A549 (cell line): ENCODE data around the gene SLC1A2. TPM values are rescaled to one million over a fixed set of nuclear protein-coding genes. Genes with fewer than 3 reads are reported as not detected.
A peak's percentile ranks its signal among the peaks of the same experiment; 100 is the strongest.

Experiments used
- ATAC-seq, 2 experiments: fragments of 200-7000 bp in 1 of 2; fragments of >200 bp in 1 of 2; cut with Nextera tagmentation in 1 of 2; cut with Tn5 transposase in 1 of 2; 3 replicates each; pipeline versions ENCODE4 v1.8.0 to v1.9.1; 2018 to 2020; ENCODE audit warnings: mild to moderate bottlenecking in 1 of 2, moderate library complexity in 1 of 2
- CTCF ChIA-PET: fragments of 300-600 bp; sonication (Branson Sonifier 250); formaldehyde crosslinking; extraction: SDS; loops from one replicate; lab custom pipeline; 2021; ENCODE audit warnings: antibody characterized with exemption, inconsistent platforms; lab: Yijun Ruan, JAX
- POLR2A ChIA-PET: fragments of 350-600 bp; formaldehyde crosslinking; extraction: SDS; loops from one replicate; lab custom pipeline; 2021; ENCODE audit warnings: antibody characterized with exemption, inconsistent platforms; lab: Yijun Ruan, JAX
- DNase-seq, 2 experiments: peaks; one replicate each; pipeline versions ENCODE4 v3.0.0 to v3.0.0-alpha.2; 2011 to 2016; ENCODE audit warnings: low read depth in 1 of 2, low spot score in 1 of 2
- FAIRE-seq: peaks from 2 replicates; lab custom pipeline; 2011; peaks lifted over from hg19 to GRCh38; lab: Jason Lieb, UNC
- H3K27ac ChIP-seq, 2 experiments: fragments of >200 bp; sonication (Bioruptor Twin); formaldehyde crosslinking; 3 replicates each; pipeline ENCODE4 v1.5.1; 2016 to 2017
- H3K4me1 ChIP-seq: fragments of >200 bp; sonication (Bioruptor Twin); formaldehyde crosslinking; 3 replicates; pipeline ENCODE4 v1.6.1; 2016
- H3K4me2 ChIP-seq: fragments of >200 bp; sonication (Bioruptor Twin); formaldehyde crosslinking; 3 replicates; pipeline ENCODE4 v1.6.1; 2016
- H3K4me3 ChIP-seq: fragments of >200 bp; sonication (Bioruptor Twin); formaldehyde crosslinking; 3 replicates; pipeline ENCODE4 v1.5.1; 2016
- H3K9me3 ChIP-seq: fragments of >200 bp; sonication (Bioruptor Twin); formaldehyde crosslinking; 3 replicates; pipeline ENCODE4 v1.6.1; 2016
- BCL3 ChIP-seq: fragments of >200 bp; sonication (Bioruptor Twin); formaldehyde crosslinking; IDR thresholded peaks from 3 replicates; pipeline ENCODE4 v1.6.1; 2016
- CEBPB ChIP-seq, 2 experiments: fragments of >200 bp in 1 of 2; sonication (Bioruptor Twin) in 1 of 2; formaldehyde crosslinking in 1 of 2; IDR thresholded peaks; 2 replicates each; pipeline ENCODE4 v1.6.1; 2012 to 2016
- CTCF ChIP-seq: fragments of >200 bp; sonication (Bioruptor Twin); formaldehyde crosslinking; IDR thresholded peaks from 3 replicates; pipeline ENCODE4 v1.5.1; 2016
- GATA3 ChIP-seq: IDR thresholded peaks from 2 replicates; pipeline ENCODE4 v1.6.1; 2012; ENCODE audit warnings: borderline replicate concordance
- HDAC2 ChIP-seq: fragments of 200-600 bp; sonication (generic); IDR thresholded peaks from 2 replicates; pipeline ENCODE4 v1.6.1; 2016
- HOXB5 ChIP-seq: fragments of 250-450 bp; sonication (Bioruptor Pico); IDR thresholded peaks from 2 replicates; pipeline ENCODE4 v1.5.0; 2020; ENCODE audit warnings: mild to moderate bottlenecking, moderate library complexity
- KDM1A ChIP-seq: fragments of 200-600 bp; sonication (generic); IDR thresholded peaks from 2 replicates; pipeline ENCODE4 v1.6.1; 2016; ENCODE audit warnings: low read depth, mild to moderate bottlenecking
- RAD21 ChIP-seq, 2 experiments: fragments of >200 bp in 1 of 2; sonication (Bioruptor Twin) in 1 of 2; formaldehyde crosslinking in 1 of 2; IDR thresholded peaks in 1 of 2; conservative IDR thresholded peaks in 1 of 2; 2 replicates in 1 of 2; 3 replicates in 1 of 2; pipeline ENCODE4 v1.6.1; 2012 to 2018; ENCODE audit warnings: inconsistent platforms in 1 of 2
- REST ChIP-seq: fragments of 200-600 bp; sonication (generic); IDR thresholded peaks from 2 replicates; pipeline ENCODE4 v1.6.1; 2016; ENCODE audit warnings: antibody characterized with exemption, mild to moderate bottlenecking, moderate library complexity
- RNF2 ChIP-seq: fragments of 200-600 bp; sonication (generic); IDR thresholded peaks from 2 replicates; pipeline ENCODE4 v1.6.1; 2016; ENCODE audit warnings: low read depth, mild to moderate bottlenecking, antibody characterized with exemption, moderate library complexity, borderline replicate concordance
- SMC3 ChIP-seq: fragments of >200 bp; sonication (Bioruptor Twin); formaldehyde crosslinking; IDR thresholded peaks from 3 replicates; pipeline ENCODE4 v1.6.1; 2018; ENCODE audit warnings: inconsistent platforms
- SREBF2 ChIP-seq: fragments of 450-650 bp; IDR thresholded peaks from 2 replicates; pipeline ENCODE4 v1.6.1; 2014; ENCODE audit warnings: mild to moderate bottlenecking, moderate library complexity
- TFCP2L1 ChIP-seq: fragments of 250-450 bp; sonication (Bioruptor Pico); IDR thresholded peaks from 2 replicates; pipeline ENCODE4 v1.5.0; 2021; ENCODE audit warnings: mild to moderate bottlenecking
- USF2 ChIP-seq: fragments of 450-650 bp; IDR thresholded peaks from 2 replicates; pipeline ENCODE4 v1.6.1; 2014; ENCODE audit warnings: antibody characterized with exemption
- ZFP36 ChIP-seq: fragments of 450-650 bp; IDR thresholded peaks from 2 replicates; pipeline ENCODE4 v1.6.1; 2014; ENCODE audit warnings: borderline replicate concordance; ENCODE audit not compliant: partially characterized antibody
- WGBS: methylation state at CpG from one replicate; pipeline ENCODE4 v1.1.6; 2017; ENCODE audit errors: missing lambda C conversion rate; 5-methylcytosine and 5-hydroxymethylcytosine counted together
- polyA plus RNA-seq, 4 experiments: library from polyadenylated mRNA; depleted of rRNA in 3 of 4; stranded (reverse); fragments of >200 nt; fragmentation: RNase III in 1 of 4; extraction: RNeasy Plus Mini Kit Qiagen cat#74134 plus additional on column Dnase treatment in 1 of 4; gene quantifications; 2 replicates in 3 of 4; 3 replicates in 1 of 4; pipeline ENCODE4 v1.2.3, GENCODE V29; 2011 to 2017

SLC1A2 gene
- polyA plus RNA-seq, 2 of the 4 experiments (the other 2 are of a cell fraction) = 0.01 to 0.14 TPM

- FAIRE-seq (no peak), DNase-seq (no peak), ATAC-seq (no peak)
- CTCF ChIA-PET = interaction anchor here (0.8 to 1.3 kb wide), 3 partner anchors 13 to 481 kb away, joined by 3 to 5 read pairs (median 4); no protein-coding TSS in a partner anchor
- H3K4me2 ChIP-seq = no peak overlapping the region
- TF ChIP-seq KDM1A = no peak
- no peak for TF ChIP-seq BCL3
- TF ChIP-seq HOXB5 = no peak
- no peak for TF ChIP-seq ZFP36
- no peak for TF ChIP-seq RNF2
- no peak for TF ChIP-seq REST
- no peak for TF ChIP-seq CTCF
- no peak for TF ChIP-seq HDAC2
- no peak for TF ChIP-seq TFCP2L1
- WGBS = 30% methylated on average over 1 of the region's 1 CpG
- POLR2A ChIA-PET = no interaction called here
- H3K4me3 ChIP-seq = no peak overlapping the region
- H3K9me3 ChIP-seq = no peaks in the 10 kb centered on the region
- no peak overlapping the region for H3K27ac ChIP-seq
- 0 out of 3 replicates have a peak, but pooled peaks cover 7% of the 10 kb centered on the region for H3K4me1 ChIP-seq
These were observed 12.3 kb downstream of the SLC1A2 start for GRCh38 chr11:35407041-35407440.

GRCh38 chr11:35404388-35404775 lies 15.0 kb downstream of the SLC1A2 start:
- H3K4me3 ChIP-seq = 0 out of 3 replicates have a peak overlapping the region, but pooled peaks have one; percentile 18
- no peaks in the 10 kb centered on the region for H3K9me3 ChIP-seq
- 34% methylated on average over 7 of the region's 7 CpGs for WGBS
- CTCF ChIA-PET = interaction anchor here (0.8 to 4.9 kb wide), 12 partner anchors 8 to 892 kb away, joined by 3 to 38 read pairs (median 4); no protein-coding TSS in a partner anchor
- peak overlapping the region in 1 of 2 experiments; percentile 62; a peak in 3 of 6 replicates for H3K27ac ChIP-seq
- H3K4me1 ChIP-seq = 0 out of 3 replicates have a peak, but pooled peaks cover 7% of the 10 kb centered on the region
- peak overlapping the region; percentile 62 for H3K4me2 ChIP-seq
- POLR2A ChIA-PET = no interaction called here
- ATAC-seq (peak; percentile 69 to 89), FAIRE-seq (peak; percentile 77), DNase-seq (peak; percentile 48 to 54)
- TF ChIP-seq RAD21 (conservative IDR thresholded peaks at IDR 0.05 in 1 of 2, IDR thresholded peaks at IDR 0.05 in 1 of 2) (peak; percentile 75 to 78), GATA3 (no peak), SMC3 (peak; percentile 68), SREBF2 (no peak), CTCF (peak; percentile 72), USF2 (peak; percentile 32; the same call in 1 of the 2 replicates), CEBPB (IDR thresholded peaks at IDR 0.05) (no peak)
